DMS79 (cell line): Measurements from ENCODE around the gene GON7.

Source experiments
- DNase-seq: peaks from one replicate; lab custom pipeline; 2025; lab: John Stamatoyannopoulos, UW

Gene GON7

DNA sequence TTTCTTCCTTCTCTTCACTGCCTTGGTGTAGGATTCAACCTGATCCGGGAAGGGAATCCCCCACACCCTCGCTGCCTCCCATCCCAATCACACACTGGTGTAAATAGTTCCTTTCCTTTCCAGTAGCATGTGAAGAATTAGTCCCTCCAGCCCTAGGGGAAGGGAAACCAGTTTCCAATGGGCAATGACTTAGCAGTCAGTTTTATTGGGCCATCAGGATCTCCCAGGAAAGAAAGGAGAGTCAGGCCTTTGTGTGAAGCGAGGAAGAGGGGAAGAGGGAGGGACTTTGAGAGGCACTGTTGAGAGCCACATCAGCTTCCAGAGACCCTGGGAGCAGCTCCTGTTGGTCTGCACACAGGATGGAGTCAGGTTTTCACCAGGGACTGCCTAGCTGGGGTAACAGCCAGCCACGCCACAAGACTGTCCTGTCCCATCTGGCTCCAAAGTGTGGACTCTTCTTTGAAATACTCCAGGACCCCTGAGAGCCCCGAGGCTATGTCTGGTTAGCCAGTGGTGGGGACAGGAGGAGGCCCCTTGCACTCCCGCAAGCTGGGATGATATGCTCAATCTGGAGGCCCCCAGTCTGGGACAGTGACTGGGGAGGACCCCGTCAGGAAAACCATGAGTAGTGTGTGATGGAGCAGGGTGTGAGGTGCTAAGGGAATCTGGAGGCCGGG lies 50.0 kb downstream of the GON7 start:
- no peak for DNase-seq

DNA sequence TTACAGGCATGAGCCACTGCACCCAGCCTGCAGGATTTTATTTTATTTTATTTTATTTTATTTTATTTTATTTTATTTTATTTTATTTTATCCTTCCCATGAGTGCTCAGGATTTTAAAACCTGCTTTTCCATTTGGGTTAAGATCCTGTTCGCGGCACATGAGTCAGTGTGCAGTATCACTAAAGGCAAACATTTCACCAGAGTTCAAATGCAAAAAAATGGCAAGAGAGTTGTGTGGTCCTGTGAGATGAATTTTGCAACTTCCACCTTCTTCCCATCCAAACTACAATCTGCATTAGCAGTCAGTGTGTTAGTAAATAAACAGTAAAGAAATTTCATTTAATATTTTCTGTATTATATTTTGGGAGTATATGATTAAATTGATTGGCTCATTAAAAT lies 51.2 kb downstream of the GON7 start:
- no peak for DNase-seq

DNA sequence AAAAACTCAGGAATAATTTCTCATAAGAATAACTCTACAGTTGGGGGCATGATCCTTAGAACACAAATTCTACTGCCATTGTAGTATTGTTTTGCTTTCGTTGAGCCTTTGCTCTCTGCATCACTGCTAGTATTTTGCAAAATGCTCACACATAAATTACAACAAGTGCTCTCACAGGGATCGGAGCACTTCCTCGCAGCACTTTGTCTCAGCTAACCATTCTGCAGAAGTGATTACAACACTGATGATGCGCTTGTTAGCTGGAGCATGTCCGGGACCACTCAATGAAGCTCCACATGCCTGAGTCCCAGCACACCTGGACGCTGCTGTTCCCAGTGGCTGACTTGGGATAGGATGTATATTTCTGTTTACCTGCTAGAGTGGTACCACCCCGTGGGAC lies 53.7 kb downstream of the GON7 start:
- peak; percentile 28 for DNase-seq
